Caco-2 (cell line): Measurements from ENCODE around the gene VIT. TPM values are rescaled to one million over a fixed set of nuclear protein-coding genes. Genes with fewer than 3 reads are reported as not detected.

Experiments
- BruUV-seq: library from RNA; stranded (reverse); fragments of 400-500 nt; replicated peaks from 2 replicates; lab custom pipeline; 2021; lab: Mats Ljungman, UMichigan
- CTCF ChIA-PET: fragments of 300-600 bp; sonication (Branson Sonifier 250); formaldehyde crosslinking; loops from one replicate; lab custom pipeline; 2022; ENCODE audit warnings: antibody characterized with exemption; lab: Charles Lee
- POLR2A ChIA-PET: fragments of 300-600 bp; sonication (Branson Sonifier 250); formaldehyde crosslinking; loops from one replicate; lab custom pipeline; 2022; ENCODE audit warnings: antibody characterized with exemption; lab: Charles Lee
- DNase-seq, 2 experiments: peaks; one replicate each; pipeline versions ENCODE4 v3.0.0 to v3.0.0-alpha.2; 2020 to 2022
- H3K27me3 ChIP-seq: replicated peaks from 2 replicates; pipeline ENCODE4 v1.6.0; 2011; ENCODE audit warnings: low read length; ENCODE audit not compliant: control insufficient read depth, insufficient read depth
- H3K36me3 ChIP-seq: 2 replicates; pipeline ENCODE4 v1.5.1; 2011; ENCODE audit warnings: low read length; ENCODE audit not compliant: control insufficient read depth, insufficient read depth
- H3K4me1 ChIP-seq: fragments of 250-450 bp; sonication (Bioruptor Pico); 2 replicates; pipeline ENCODE4 v1.5.1; 2020; ENCODE audit warnings: mild to moderate bottlenecking
- H3K4me3 ChIP-seq: 2 replicates; pipeline ENCODE4 v1.5.1; 2011; ENCODE audit warnings: low read depth, mild to moderate bottlenecking, control low read depth, low read length
- H3K9me3 ChIP-seq: fragments of 250-450 bp; sonication (Bioruptor Pico); 2 replicates; pipeline ENCODE4 v1.5.1; 2020; ENCODE audit warnings: mild to moderate bottlenecking, moderate library complexity
- H3K27ac Mint-ChIP-seq: one replicate; pipeline ENCODE4 v1.8.0; 2022; ENCODE audit warnings: mixed read lengths; ENCODE audit not compliant: unreplicated experiment
- H3K27me3 Mint-ChIP-seq: one replicate; pipeline ENCODE4 v1.8.0; 2022; ENCODE audit warnings: mixed read lengths; ENCODE audit not compliant: insufficient read depth, unreplicated experiment
- H3K36me3 Mint-ChIP-seq: one replicate; pipeline ENCODE4 v1.8.0; 2022; ENCODE audit warnings: mild to moderate bottlenecking, mixed read lengths; ENCODE audit not compliant: insufficient read depth, unreplicated experiment
- H3K4me1 Mint-ChIP-seq: one replicate; pipeline ENCODE4 v1.8.0; 2022; ENCODE audit warnings: low read depth, mixed read lengths; ENCODE audit not compliant: unreplicated experiment
- H3K4me3 Mint-ChIP-seq: one replicate; pipeline ENCODE4 v1.8.0; 2022; ENCODE audit warnings: mild to moderate bottlenecking, moderate library complexity, mixed read lengths; ENCODE audit not compliant: unreplicated experiment
- H3K9me3 Mint-ChIP-seq: one replicate; pipeline ENCODE4 v1.8.0; 2022; ENCODE audit warnings: mixed read lengths; ENCODE audit not compliant: unreplicated experiment
- CTCF ChIP-seq, 2 experiments: fragments of 200-600 bp in 1 of 2; IDR thresholded peaks; 1 replicate in 1 of 2; 2 replicates in 1 of 2; pipeline versions ENCODE4 v1.5.1 to v1.8.0; 2011 to 2022; ENCODE audit warnings: antibody characterized with exemption in 1 of 2, control low read depth in 1 of 2, inconsistent platforms in 1 of 2, low read depth in 1 of 2, low read length in 1 of 2, mild to moderate bottlenecking in 1 of 2, moderate library complexity in 1 of 2; ENCODE audit not compliant: insufficient read depth in 1 of 2, severe bottlenecking in 1 of 2, unreplicated experiment in 1 of 2
- intact Hi-C: fragments of 100-400 bp; cut with micrococcal nuclease; formaldehyde crosslinking; loops from one replicate; pipeline ENCODE4 v1.10.0; 2022; ENCODE audit not compliant: unreplicated experiment
- total RNA-seq: library from RNA; stranded (reverse); gene quantifications from 2 replicates; pipeline ENCODE4 v1.2.3, GENCODE V29; 2022

The VIT gene
- total RNA-seq, 1 experiment from 2014 or later: 1.2 TPM

GRCh38 chr2:36834203-36834602 is 137.7 kb downstream of the VIT start:
- intact Hi-C loops: no loop called here
- H3K4me3 Mint-ChIP-seq: no peak overlapping the region
- H3K9me3 Mint-ChIP-seq: no peaks in the 10 kb centered on the region
- H3K4me1 ChIP-seq: no peaks in the 10 kb centered on the region
- H3K27ac Mint-ChIP-seq: no peak overlapping the region
- DNase-seq: no peak
- peaks cover 2% of the 10 kb centered on the region for H3K27me3 Mint-ChIP-seq
- POLR2A ChIA-PET: no interaction called here
- H3K4me1 Mint-ChIP-seq: no peaks in the 10 kb centered on the region
- H3K36me3 ChIP-seq: no peaks in the 10 kb centered on the region
- H3K9me3 ChIP-seq: no peaks in the 10 kb centered on the region
- CTCF ChIA-PET: no interaction called here
- BruUV-seq: no TSS peak
- no peaks in the 10 kb centered on the region for H3K27me3 ChIP-seq
- TF ChIP-seq CTCF (IDR thresholded peaks at IDR 0.05; ENCODE audit: insufficient read depth in 1 of 2, low read depth in 1 of 2, low read length in 1 of 2, severe bottlenecking in 1 of 2, unreplicated experiment in 1 of 2): no peak
- H3K36me3 Mint-ChIP-seq: no peaks in the 10 kb centered on the region
- no peak overlapping the region for H3K4me3 ChIP-seq

GRCh38 chr2:36834731-36835524 is 138.4 kb downstream of the VIT start:
- H3K4me3 ChIP-seq: no peak overlapping the region
- no TSS peak for BruUV-seq
- H3K9me3 ChIP-seq: no peaks in the 10 kb centered on the region
- H3K4me1 ChIP-seq: peaks cover 1% of the 10 kb centered on the region
- ChIA-PET CTCF (no interaction called here), POLR2A (no interaction called here)
- H3K4me3 Mint-ChIP-seq: no peak overlapping the region
- H3K27me3 ChIP-seq: no peaks in the 10 kb centered on the region
- H3K27me3 Mint-ChIP-seq: peaks cover 2% of the 10 kb centered on the region
- TF ChIP-seq CTCF (IDR thresholded peaks at IDR 0.05; ENCODE audit: insufficient read depth in 1 of 2, low read depth in 1 of 2, low read length in 1 of 2, severe bottlenecking in 1 of 2, unreplicated experiment in 1 of 2): no peak
- H3K9me3 Mint-ChIP-seq: no peaks in the 10 kb centered on the region
- intact Hi-C loops: no loop called here
- no peaks in the 10 kb centered on the region for H3K36me3 ChIP-seq
- no peaks in the 10 kb centered on the region for H3K36me3 Mint-ChIP-seq
- H3K27ac Mint-ChIP-seq: no peak overlapping the region
- DNase-seq: no peak
- H3K4me1 Mint-ChIP-seq: peaks cover 2% of the 10 kb centered on the region

GRCh38 chr2:36839976-36840617 is 143.6 kb downstream of the VIT start:
- Histone ChIP-seq H3K4me1 (peaks cover 5% of the 10 kb centered on the region), H3K9me3 (no peaks in the 10 kb centered on the region), H3K36me3 (no peaks in the 10 kb centered on the region), H3K4me3 (no peak overlapping the region), H3K27me3 (no peaks in the 10 kb centered on the region)
- H3K27me3 Mint-ChIP-seq: no peaks in the 10 kb centered on the region
- CTCF ChIA-PET: interaction anchor here (0.7 kb wide), 1 partner anchor 64 kb away, joined by 6 read pairs; no protein-coding TSS in a partner anchor
- no peaks in the 10 kb centered on the region for H3K9me3 Mint-ChIP-seq
- no TSS peak for BruUV-seq
- no peak overlapping the region for H3K4me3 Mint-ChIP-seq
- DNase-seq: peak in 1 of 2 experiments; percentile 14
- H3K4me1 Mint-ChIP-seq: peaks cover 9% of the 10 kb centered on the region
- POLR2A ChIA-PET: interaction anchor here (0.7 kb wide), 1 partner anchor 10 kb away, joined by 6 read pairs; no protein-coding TSS in a partner anchor
- intact Hi-C loops: no loop called here
- no peak for TF ChIP-seq CTCF (IDR thresholded peaks at IDR 0.05; ENCODE audit: insufficient read depth in 1 of 2, low read depth in 1 of 2, low read length in 1 of 2, severe bottlenecking in 1 of 2, unreplicated experiment in 1 of 2)
- H3K27ac Mint-ChIP-seq: peak overlapping the region; percentile 35
- H3K36me3 Mint-ChIP-seq: no peaks in the 10 kb centered on the region
